Suprapubic skin (tissue), 3 donors: ENCODE results near the gene HS3ST3B1.

Experiments
- CTCF ChIP-seq, 2 donors: fragments of 200-600 bp in 1 of 2; fragments of 450-650 bp in 1 of 2; sonication (generic) in 1 of 2; IDR thresholded peaks; one replicate each; pipeline ENCODE4 v1.5.1; 2016 to 2019; ENCODE audit warnings: antibody characterized with exemption in 2 of 2, mild to moderate bottlenecking in 1 of 2, moderate library complexity in 1 of 2
- POLR2AphosphoS5 ChIP-seq, 3 donors: sonication (generic); formaldehyde crosslinking; IDR thresholded peaks; one replicate each; pipeline ENCODE4 v1.6.1; 2017; ENCODE audit warnings: antibody characterized with exemption in 3 of 3

GRCh38 chr17:14305785-14306496 lies 5.1 kb downstream of the HS3ST3B1 start:
- no peak for TF ChIP-seq POLR2AphosphoS5 (IDR thresholded peaks at IDR 0.05)
- TF ChIP-seq CTCF (IDR thresholded peaks at IDR 0.05), result no peak
